Measurements from ENCODE around the gene DPY19L1.
"Not testable (repeated sequence)": the region's sequence is repeated elsewhere in the genome, so short reads cannot be mapped to it uniquely, and the experiment has no call there.

Gene DPY19L1

GRCh38 chr7:34917515-34917914 is 119.8 kb downstream of the DPY19L1 start:
- DNase-seq: not testable (repeated sequence)

GRCh38 chr7:34916267-34916666 is 121.0 kb downstream of the DPY19L1 start:
- DNase-seq: no peak

GRCh38 chr7:34912236-34912635 is 125.0 kb downstream of the DPY19L1 start:
- DNase-seq: no peak

GRCh38 chr7:34906266-34906850 is 130.9 kb downstream of the DPY19L1 start:
- not testable (repeated sequence) for DNase-seq

GRCh38 chr7:34904987-34905386 is 132.3 kb downstream of the DPY19L1 start:
- DNase-seq: no peak

GRCh38 chr7:34903921-34904320 is 133.4 kb downstream of the DPY19L1 start:
- DNase-seq: not testable (repeated sequence)

- no peak for DNase-seq
Observed at GRCh38 chr7:34902182-34902581, 135.1 kb downstream of the DPY19L1 start.

GRCh38 chr7:34900891-34901513 is 136.3 kb downstream of the DPY19L1 start:
- no peak for DNase-seq

GRCh38 chr7:34895202-34895601 is 142.1 kb downstream of the DPY19L1 start:
- DNase-seq: no peak

- DNase-seq: no peak
Observed at GRCh38 chr7:34889951-34890350, 147.3 kb downstream of the DPY19L1 start.

GRCh38 chr7:34886856-34887255 is 150.4 kb downstream of the DPY19L1 start:
- no peak for DNase-seq

- not testable (repeated sequence) for DNase-seq
Observed at GRCh38 chr7:34883855-34884254, 153.4 kb downstream of the DPY19L1 start.

- no peak for DNase-seq
Observed at GRCh38 chr7:34879871-34880270, 157.4 kb downstream of the DPY19L1 start.

- not testable (repeated sequence) for DNase-seq
Observed at GRCh38 chr7:34878944-34879735, 158.1 kb downstream of the DPY19L1 start.
